Activated CD4-positive, CD25-positive, alpha-beta regulatory T cell treated with anti-CD3 and anti-CD28 coated beads, Interleukin-2, amount 50 U/mL, for 24 hours (primary cell): Measurements from ENCODE around the gene TTC7B.

ENCODE experiments used
- ATAC-seq, 2 donors: fragments of 150-1000 bp; cut with Tn5 transposase; one replicate each; pipeline ENCODE4 v1.10.0; 2021; ENCODE audit warnings: mild to moderate bottlenecking in 1 of 2, moderate library complexity in 1 of 2

Gene TTC7B

GRCh38 chr14:90773705-90774104 lies 42.5 kb downstream of the TTC7B start:
- no peak for ATAC-seq

GRCh38 chr14:90773196-90773486 lies 43.1 kb downstream of the TTC7B start:
- no peak for ATAC-seq

GRCh38 chr14:90767899-90768298 lies 48.3 kb downstream of the TTC7B start:
- ATAC-seq: no peak

DNA sequence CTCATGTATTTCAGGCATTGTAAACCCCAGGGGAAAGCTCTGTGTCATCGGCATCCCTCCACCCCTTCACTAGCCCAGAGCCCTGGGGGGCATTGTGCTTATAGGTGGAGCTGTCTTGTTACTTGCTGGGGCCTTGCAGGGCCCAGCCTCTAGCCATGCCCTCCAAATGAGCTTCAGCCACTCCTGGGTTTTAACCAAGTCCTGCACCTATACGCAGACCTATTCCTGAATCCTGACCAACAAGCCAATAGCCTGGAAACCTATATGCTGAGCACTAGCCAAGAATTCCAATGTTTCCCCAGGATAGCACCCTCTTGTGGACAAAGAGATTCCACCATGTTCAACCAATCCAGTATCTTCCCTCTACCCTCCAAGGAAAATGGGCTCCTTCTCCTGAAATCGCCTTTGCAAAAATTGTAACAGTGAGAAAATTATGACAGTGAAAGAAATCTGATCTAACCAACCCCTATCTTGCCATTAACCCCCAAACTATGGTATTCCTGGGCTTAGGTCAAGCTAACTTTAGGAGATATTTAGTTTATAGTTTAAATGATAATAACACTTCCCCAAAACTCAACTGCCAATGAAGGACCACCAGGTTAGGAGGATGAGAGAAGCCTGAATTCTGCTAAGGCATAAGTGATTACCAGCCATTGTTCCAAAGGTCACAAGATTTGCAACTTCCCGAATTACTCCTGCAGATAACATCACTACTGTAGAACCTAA lies 55.5 kb downstream of the TTC7B start:
- no peak for ATAC-seq

GRCh38 chr14:90760078-90760444 lies 56.2 kb downstream of the TTC7B start:
- no peak for ATAC-seq

DNA sequence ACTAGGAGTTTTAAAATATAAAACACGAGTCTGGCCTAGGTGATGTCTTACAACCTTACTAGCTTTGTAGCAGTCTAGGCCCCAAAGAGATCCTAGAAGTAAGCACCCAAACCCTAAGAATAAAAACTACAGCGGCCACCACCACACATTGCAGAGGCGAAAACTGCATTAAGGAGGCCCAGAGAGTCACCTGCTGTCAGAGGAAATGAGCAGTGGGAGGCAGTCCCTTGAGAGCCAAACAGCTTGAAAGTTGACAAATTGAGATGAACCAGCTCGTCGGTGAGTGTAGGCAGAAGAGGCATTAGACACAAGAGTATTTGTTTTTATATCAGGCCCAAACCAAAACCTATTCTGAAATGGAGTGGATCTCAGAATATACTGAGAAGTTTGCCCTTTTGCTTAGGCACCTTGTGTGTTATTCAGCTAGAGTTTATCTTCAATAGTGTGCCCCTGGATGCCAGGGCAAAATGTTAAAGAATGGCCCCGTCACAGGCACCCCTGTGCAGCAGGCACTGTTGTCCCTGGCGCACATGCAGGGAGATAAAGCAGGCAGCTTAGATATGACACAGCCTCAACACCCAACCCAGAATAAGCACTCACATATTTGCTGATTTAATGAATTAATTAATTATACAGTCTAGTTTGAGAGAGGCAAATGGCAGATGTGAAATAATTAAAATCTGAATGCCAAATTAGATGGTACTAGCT lies 56.7 kb downstream of the TTC7B start:
- ATAC-seq: no peak

- no peak for ATAC-seq
Observed at GRCh38 chr14:90758959-90759358, 57.3 kb downstream of the TTC7B start.

DNA sequence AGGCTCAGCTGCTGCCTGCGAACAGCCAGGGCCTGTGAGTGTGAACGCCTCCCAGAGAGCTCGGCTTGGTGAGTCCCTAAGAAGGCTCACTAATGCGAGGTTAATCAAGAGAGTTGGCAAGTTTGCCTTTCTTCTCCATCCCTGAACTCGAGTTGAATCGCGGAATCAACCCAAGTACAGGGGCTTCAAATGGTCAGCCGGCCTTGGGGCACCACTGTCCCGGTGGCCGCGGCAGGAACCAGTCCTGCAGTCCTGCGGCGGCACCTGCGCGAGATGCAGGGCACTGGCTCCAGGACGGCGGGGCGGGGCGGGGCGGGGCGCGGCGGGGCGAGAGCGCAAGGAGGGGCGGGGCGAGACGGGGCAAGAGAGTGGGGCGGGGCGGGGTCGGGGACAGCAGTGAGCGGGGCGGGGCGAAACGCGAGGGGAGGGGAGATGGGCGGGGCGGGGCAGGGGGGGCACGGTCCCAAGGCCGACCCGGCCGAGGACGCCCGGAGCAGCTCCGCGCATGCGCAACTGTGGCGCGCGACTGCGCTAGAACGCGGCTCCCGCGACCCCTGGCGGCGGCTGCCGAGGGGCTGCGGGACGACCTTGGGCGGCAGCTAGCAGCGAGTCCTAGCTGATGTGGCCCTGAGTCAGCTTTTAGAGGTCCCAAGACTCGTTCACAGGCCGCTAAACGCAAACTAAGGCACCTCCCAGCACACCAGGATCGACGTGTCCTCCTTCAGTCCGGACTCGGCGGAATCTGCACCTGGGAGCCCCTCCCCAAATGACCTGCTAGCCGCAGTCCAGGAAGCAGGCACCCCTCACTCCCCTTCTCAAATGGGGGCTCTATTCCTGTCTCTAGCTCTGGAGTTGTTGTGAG lies 58.0 kb downstream of the TTC7B start:
- peak; percentile 96 to 97 for ATAC-seq

DNA sequence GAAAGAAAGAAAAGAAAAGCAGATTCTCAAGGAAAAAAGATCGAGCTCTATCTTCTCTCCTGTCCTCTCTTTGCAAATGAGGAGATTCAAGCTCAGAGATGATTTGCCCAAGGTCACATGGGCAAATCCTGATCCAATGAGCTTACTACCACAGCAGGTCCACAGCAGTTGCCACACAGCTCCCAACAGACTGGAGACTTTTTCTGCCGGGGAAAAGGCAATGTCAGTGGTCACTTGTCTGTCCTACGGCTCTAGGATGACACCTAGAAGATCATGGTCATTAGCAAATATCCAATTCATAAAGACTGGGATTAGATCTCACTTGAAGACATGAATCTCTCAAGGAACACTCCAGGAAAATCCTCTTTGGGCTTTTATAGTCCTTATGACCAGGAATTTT lies 58.8 kb downstream of the TTC7B start:
- ATAC-seq: no peak

DNA sequence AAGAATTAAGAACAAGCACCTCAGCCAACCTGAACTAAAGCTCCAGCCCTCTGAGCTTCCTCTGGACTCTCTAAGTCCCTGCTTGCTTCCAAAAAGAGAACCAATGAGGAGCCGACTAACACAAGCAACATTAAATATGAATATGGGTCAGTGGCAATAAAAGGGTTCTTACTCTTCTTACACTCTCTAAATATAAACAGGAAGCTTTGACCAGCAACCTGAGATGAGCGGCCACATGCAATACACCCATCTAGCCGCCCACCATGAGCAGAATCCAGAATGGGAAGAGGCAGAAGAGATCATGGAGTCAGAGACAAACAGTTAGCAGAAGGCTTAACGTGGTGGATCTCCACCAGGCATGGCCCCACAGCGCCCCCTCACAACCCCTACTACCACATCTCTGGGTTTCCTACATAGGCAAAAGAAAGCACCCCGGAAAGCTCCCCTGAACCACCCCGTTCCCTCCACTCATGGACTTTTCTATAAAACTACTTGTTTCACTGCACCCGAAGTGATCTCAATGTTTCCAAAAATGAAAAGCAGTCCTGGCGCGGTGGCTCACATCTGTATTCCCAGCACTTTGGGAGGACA lies 59.4 kb downstream of the TTC7B start:
- no peak for ATAC-seq

DNA sequence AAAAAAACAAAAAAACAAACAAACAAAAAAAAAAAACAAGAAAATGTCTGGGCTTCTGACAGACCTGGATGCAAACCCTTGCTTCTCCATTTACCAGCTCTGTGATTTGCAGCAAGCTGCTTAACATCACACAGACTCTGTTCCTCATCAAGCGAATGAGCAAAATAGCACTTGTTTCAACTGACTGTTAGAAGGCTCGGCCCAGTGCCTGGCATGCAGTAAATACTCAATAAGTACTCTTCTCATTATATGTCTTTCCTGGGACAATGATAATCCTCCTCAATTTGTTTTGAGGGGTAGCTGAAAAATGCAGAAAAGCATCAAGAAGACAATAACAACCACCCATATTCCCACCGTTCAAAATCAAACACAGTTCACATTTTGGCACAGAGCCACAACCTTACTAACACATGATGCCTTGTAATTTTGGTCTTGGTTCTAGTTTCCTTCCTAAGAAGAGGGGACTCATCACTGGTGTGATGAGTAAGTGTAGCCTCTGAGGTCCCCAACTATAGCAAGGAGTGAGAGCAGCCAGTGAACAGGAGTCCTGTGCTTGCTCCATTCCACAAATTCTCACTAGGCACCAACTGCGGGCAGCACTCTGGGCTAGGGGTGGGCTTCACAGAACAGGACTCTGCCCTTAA lies 60.4 kb downstream of the TTC7B start:
- peak in 1 of 2 donors; percentile 17 for ATAC-seq

- no peak for ATAC-seq
Observed at GRCh38 chr14:90753456-90754005, 62.7 kb downstream of the TTC7B start.

DNA sequence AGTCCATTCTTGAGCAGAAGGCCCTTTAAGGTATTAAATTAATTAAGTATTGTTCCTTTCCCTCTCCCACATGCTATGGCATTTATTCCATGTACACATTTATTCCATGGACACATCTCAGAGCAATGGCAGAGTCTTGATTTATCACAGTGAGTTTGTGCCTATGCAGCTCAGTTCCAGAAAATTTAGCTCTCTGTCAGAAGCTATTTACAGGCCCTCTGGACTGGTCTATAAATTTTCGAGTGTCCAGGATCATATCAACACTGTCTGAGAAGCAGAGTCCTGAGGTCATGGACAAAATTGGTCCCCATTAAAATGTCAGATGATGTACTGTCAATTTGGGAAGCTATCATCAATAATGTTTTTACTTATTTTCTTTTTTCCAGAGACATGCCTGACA lies 65.5 kb downstream of the TTC7B start:
- ATAC-seq: no peak

DNA sequence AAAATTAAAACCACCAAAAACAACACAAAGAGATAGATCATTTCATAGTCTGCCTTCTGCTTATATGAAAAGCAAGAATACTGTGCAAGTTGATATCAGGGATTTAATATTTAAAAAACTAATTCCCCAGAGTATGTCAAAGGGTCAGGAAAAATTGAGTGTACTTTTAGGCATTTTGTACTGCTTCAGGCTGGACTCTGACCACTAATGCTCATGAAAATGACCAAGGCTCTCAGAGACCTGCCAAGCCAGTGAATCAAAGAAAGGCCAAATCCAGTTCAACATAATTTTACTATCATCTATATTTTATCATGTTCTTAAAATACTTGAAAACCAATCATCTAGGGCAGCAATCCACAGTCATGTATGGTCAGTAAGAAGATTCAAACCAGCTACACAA lies 66.0 kb downstream of the TTC7B start:
- ATAC-seq: no peak

GRCh38 chr14:90747909-90748308 lies 68.3 kb downstream of the TTC7B start:
- ATAC-seq: no peak

DNA sequence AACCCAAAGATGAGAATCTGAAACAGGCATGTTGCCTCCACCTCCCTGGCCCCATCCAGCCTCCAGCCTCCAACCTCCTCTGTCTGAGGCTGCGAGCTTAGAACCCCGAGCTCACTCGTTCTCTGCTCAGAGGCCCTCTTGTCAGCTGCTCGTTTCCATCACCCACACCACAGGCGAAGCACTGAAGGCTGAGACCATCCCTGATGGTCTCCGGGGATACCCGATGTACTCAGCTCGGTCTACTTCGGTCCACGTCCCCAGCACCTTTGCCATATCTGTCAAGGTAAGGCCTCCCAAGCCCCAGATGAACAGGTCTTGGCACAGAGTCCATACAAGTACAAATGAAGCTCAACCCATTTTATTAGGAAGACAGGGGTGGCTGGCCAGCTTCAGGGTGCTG lies 72.4 kb downstream of the TTC7B start:
- ATAC-seq: no peak

- no peak for ATAC-seq
Observed at GRCh38 chr14:90743425-90743824, 72.8 kb downstream of the TTC7B start.

DNA sequence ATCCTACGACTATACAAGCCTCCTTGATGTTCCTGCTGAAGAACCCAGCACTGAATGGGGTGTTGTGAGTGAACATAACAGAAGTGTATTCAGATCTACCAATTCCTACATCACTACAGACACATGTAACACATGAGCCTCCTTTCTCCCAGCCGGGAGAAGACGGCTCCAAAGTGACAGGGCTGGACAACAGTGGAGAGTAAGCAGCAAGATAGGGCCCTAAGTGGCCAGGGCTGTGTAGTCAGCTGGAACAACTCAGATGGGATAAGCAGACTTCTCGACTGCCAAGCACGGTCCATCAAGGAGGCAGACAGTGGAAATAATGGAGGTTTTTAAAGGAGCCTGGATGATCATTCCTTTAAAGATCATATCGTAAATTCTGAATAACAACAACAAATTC lies 73.5 kb downstream of the TTC7B start:
- no peak for ATAC-seq

DNA sequence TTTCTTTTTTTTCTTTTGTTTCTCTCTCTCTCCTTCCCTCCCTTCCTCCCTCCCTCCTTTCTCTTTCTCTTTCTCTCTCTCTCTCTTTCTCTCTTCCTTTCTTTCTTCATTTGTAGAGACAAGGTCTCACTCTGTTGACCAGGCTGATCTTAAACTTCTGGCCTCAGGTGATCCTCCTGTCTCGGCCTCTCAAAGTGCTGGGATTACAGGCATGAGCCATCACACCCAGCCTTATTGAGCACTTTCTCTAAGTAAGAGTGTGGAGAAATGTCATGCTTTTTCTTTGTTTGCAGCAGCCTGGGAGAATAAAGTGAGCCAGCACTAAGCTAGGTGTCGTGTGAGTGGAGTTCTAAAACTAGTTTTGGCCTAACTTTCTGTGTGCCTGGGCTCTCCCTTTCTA lies 74.0 kb downstream of the TTC7B start:
- ATAC-seq: no peak

- no peak for ATAC-seq
Observed at GRCh38 chr14:90741682-90741946, 74.6 kb downstream of the TTC7B start.

GRCh38 chr14:90740946-90741681 lies 75.1 kb downstream of the TTC7B start:
- ATAC-seq: no peak

GRCh38 chr14:90740081-90740480 lies 76.1 kb downstream of the TTC7B start:
- ATAC-seq: no peak
